ENCODE data around the gene IRF2BP2.

The IRF2BP2 gene

DNA sequence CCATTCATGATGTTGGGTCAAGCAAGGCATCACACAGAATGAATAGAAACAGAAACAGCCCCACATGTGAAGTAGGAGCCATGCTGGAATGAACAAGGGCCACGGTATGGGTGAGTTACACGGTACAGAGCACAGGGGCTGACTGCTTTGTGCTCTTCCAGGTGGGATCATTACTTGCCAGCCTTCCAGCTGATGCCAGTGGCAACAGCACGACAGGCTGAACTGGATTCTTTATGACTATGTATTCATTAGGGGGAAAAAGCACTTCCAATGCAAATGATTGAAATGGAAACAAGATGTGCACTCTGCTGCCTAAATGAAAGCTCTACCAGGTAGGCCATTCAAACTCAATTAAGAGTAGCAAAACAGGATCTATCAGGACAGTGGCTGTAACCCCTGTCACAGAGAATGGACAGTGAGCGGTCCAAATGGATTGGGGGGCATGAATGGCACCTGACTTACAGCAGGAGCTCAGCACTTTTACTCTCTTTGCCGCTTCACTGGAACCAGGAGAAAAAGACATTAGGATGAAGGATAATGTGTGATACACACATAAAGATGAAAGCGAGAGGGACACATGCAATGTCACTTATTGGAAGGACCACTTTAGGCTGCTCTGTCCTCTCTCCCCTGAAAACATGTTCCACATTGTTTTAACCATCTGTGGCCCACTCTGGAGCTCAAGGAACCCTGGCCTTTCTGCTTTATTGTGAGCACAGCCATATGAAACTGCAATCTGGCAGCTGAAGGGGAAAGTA, 23.4 kb upstream of the IRF2BP2 start:
- DNase-seq: no peak

DNA sequence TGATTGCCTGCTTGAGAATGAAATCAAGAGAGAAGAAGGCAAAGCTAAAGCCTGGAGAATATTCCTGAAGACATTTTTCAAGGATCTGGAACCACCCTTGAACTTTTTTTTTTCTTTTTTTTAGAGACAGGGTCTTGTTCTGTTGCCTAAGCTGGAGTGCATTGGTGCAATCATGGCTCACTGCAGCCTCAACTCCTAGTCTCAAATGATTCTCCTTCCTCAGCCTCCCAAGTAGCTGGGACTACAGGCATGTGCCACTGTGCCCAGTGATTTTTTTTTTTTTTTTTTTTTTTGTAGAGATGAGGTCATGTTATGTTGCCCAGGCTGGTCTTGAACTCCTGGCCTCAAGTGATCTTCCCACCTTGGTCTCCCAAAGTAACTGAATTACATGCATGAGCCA, 22.2 kb upstream of the IRF2BP2 start:
- no peak for DNase-seq

DNA sequence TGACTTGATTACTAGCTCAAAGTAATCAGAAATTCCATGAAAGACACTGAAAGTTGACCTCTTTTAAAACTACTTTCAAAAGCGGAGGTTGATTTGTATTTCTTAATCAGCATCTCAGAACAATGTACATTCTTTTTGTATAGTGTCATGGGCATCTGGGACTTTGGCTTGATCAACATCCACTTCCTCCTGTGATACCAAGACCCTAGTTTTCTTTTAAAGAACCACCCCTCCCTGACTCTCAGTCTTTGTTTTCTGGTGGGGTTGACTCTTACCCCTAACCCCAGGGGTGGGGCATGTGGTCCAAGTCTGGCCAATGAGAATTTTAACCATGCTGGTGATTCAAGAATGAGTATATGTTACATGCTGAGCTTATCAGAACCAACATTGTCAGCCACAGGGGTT, 21.7 kb upstream of the IRF2BP2 start:
- DNase-seq: peak; percentile 90

DNA sequence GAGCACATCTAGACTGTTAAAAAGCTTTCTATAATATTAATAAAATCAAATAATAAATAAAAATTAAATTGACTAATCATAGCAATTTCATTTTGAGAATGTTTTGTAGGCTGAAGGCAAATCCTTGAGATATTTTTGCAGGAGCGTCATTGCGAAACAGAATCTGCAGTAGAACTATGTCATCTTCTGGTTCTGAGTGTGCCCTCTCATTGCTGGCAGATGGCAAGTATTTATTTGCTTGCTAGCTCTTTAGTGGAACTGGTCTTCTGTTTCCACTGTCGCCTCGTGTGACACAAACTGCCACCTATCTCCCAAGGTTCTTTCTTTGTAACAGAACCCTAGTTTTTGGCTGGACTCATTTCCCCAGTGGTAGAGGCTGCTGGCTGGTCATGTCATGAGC, 19.0 kb upstream of the IRF2BP2 start:
- no peak for DNase-seq

DNA sequence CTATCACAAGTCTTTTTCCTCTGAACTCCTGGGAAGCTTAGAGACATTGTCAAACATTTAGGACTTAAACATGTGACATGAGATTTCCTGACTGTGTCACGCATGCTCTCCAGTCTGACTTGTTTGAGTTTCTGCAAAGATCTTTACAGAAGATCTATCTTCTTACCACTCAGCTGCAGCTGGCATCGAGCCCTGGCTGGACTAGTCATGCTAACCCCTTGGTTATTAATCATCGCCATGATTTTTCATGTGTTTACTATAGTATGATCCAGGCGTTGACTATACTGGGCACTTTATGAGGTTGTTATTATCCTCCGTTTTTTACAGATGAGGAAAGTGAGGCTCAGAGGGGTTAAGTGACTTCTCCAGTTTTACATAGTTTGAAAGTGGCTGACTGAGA, 18.1 kb upstream of the IRF2BP2 start:
- DNase-seq: peak; percentile 95

DNA sequence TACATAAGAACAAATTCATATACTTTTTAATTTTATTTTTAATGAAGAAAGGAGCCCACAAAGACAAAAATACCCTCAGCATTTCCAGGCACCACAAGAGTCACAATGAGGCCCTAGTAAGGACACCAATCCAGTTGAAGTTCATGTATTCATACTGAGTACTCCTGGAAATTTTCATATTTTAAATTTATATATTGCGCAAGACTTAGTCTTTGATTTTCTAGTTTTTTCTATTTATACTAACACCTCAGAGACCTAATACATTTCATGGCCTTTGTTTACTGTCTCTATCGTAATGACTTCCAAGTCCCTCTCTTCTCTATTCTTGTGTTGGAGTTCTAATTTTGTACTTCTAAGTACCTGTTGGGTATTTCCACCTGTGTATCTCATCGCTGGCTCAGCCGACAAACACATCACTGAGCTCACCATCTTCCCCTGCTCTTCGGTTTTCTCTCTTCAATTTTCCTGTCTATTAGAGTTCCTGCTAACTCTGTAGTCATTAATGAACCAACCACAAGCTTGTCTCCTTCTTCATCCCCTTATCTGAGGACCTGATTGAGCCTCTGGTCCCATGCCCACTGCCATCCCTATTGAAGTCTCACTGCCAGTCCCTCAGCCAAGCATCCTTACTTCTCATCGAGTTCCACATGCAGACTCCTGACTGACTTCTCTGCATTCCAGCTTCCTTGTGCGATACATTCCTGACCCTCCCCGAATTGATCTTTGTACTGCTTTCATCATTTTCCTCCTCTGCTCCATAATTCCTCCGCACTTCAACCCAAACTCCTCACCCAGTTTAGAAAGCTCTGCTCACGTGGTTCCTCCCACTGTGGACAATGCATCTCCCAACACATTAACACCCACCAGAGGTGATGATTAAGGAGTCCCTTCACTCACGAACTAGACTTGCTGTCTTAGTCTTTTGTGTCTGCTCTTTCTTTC, 17.3 kb upstream of the IRF2BP2 start:
- DNase-seq: no peak

DNA sequence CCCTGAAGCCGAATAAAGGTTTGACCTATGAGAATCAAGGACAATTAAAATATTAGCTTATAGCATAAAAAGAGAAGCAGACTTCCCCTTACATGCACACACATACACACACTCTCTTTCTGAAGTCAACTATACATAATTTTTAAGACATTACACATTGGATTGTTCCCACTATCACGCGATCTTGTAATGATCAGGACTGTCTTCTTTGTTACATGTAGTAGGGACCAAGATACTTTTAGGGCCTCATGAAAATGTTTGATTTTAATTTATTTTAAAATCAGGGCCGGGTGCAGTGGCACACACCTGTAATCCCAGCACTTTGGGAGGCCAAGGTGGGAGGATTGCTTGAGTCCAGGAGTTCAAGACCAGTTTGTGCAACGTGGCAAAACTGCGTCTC, 16.4 kb upstream of the IRF2BP2 start:
- no peak for DNase-seq

DNA sequence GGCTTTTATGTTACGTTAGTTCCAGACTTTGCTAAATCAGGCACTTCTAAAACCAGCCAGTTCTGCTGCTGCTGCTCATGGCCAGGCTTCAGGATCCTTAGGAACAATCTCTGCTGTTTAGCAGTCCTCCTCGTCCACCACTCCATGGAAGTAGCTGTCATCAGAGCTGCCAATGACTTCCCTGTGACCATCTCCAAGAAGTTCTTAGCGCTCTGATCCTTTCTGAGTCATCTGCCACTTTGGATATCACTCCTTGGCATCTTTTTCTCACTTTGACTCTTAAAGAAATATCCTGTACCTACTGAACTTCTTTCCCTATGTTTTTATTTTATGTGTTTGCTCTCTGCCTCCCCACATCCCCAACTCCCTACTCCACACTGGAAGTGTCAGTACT, 14.7 kb upstream of the IRF2BP2 start:
- no peak for DNase-seq

DNA sequence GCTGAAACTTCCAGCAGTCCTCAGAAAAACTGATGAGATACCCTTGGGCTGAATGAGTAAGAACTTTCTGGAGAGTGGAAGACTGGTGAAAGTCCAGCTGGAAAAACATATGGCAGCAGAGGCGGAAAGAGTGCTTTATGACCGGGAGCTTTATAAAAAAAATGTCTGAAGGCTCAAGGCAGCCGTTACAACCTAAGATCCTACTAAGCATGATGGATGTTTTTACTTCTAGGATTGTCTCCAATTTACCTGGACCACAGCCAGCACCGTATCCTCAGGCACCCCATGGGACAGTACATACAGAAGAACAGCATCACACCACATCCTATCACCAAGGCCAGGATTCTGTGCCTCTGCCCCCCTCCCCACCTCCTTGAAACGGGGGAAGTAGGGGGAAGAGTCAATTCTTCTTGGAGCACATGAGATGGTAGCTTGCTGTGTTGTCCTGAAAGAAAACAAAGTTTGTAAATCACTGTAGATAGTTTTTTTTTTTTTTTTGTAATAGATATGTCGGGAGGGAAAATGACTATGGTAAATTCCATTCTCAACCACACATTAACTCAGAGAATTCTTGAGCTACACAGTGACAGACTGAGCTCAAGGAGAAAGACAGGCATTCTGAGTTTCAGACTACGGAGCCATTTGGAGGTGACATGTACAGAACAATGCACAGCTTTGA, 11.8 kb upstream of the IRF2BP2 start:
- peak; percentile 77 for DNase-seq

DNA sequence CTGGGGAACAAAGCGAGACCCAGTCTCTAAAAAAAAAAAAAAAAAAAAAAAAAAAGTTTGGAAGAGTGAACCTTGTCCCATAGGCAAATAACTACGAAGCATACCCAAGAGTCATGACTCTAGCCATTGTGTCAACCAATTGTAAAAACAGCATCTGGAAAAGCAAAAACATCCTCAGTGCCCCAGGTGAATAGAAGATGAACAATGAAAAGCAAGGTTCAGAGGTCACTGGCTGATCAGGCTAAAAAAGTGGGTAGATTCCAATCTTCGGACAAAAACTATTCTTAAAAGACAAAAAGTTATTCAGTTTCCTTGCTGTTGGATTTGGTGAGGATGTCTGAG, 11.1 kb upstream of the IRF2BP2 start:
- DNase-seq: no peak

DNA sequence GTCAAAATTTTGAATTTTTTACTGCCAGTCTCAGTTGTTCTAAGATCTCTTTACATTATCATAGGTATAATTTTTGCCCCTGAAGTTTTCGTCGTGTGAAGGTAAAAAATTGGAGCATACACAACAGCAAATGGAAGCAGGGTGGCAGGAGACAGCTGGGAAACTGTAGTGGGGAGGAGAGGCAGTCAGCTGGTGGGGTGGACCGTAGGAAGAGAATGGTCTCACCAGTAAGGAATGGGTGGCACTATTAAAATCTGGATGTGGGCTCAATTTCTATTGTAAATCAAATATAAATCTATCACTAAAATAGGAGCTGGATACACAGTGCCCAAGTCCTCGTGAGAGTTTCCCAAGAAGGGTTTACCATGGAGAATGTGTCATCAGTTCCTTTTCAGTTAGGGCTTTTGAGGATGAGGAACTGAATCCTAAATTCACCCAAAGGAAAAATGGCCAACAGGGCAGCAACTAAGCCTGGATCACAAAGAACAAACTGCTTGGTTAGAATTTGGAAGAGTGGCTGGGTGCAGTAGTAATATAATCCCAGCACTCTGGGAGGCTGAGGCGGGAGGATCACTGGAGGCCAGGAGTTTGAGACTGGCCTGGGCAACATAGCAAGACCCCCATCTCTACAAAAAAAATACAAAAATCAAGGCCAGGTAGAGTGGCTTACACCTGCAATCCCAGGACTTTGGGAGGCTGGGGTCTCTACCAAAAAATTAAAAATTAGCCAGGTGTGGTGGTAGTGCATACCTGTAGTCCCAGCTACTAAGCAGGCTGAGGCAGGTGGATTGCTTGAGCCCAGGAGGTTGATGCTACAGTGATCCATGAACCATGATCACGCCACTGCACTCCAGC, 10.5 kb upstream of the IRF2BP2 start:
- peak; percentile 11 for DNase-seq

DNA sequence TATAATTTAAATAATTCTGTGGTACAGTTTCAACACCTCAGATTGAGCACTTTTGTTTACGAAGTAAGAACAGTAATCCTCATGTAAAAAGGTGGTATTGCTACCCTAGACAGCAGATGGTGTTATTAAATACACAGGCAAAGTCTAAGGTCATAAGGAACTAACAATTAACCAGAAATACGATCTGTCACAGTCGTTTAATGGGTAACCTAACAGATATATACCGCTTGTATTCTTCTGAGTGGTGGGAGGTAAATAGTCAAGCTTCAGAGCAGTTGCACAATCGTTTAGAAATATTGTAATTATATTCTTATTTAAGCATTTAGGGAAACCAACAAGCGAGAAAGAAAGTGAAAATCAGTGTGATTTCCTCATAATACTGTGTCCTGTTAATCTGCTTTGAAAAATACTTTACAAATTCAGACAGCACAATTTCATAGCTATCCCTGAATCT, 9.8 kb upstream of the IRF2BP2 start:
- no peak for DNase-seq

DNA sequence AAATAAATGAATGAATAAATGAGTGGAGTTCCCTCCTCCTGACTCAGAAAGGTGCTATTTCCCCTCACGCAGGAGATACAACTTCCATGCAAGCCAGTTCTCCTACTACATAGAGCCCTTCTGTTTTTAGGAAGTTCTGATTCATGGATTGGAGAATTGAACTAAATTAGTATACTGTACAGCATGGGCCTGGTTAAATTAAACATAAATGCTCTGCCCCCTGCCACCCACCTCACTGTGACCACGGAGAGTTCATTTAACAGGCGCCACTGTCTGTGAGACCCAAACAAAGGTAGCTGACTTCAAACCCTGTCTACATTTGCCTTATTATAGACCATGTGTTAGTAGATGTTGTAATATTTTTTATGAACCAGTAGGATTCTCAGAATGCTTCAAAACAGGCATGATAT, 9.1 kb upstream of the IRF2BP2 start:
- peak; percentile 16 for DNase-seq

DNA sequence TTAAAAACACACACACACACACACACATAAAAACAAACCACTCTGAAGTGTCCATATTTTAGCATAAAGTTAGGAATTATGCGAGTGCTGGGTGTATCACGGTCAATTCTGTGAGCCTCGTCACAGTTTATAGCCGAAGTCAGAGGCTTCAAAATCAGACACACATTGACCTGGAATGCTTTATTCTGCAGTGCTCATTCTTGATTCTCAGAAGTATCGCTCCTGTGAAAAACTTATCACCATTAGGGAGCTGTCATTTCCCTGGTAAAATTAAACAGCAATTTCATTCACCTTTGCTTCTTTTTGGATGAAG, 8.7 kb upstream of the IRF2BP2 start:
- DNase-seq: peak; percentile 11

DNA sequence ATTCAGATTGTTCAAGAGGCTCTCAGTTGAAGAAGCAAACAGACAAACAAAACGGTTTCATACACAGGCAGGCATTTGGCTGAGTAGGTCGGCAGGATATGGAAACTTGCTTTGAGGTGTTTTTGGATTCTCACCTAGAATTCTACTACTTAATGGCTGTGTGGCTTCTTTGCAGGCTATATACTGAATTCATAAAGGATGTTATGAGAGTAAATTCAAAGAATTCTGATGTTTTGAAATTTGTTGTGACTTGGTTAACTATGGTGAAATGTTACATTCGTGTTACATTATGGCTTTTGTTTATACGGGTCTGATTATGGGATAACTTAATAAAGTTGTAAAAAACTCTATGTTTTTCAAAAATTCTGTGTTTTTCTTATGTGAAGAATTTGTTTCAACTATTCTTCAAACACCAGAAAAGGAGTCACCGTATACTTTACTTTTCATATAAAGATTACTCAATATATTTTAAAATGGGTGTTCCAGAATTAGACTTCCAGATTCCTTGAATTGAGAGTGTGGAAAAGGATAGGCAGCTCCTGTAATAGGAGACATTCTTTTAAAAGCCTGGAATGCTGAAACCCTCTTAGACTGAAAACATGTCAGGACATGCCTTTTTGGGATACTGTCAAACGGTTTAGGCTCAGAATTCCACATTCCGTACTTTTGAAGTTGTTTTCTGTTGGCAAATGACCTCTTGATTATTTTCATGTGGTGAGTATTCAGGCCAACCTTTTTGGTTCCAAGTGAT, 8.2 kb upstream of the IRF2BP2 start:
- peak; percentile 73 for DNase-seq

DNA sequence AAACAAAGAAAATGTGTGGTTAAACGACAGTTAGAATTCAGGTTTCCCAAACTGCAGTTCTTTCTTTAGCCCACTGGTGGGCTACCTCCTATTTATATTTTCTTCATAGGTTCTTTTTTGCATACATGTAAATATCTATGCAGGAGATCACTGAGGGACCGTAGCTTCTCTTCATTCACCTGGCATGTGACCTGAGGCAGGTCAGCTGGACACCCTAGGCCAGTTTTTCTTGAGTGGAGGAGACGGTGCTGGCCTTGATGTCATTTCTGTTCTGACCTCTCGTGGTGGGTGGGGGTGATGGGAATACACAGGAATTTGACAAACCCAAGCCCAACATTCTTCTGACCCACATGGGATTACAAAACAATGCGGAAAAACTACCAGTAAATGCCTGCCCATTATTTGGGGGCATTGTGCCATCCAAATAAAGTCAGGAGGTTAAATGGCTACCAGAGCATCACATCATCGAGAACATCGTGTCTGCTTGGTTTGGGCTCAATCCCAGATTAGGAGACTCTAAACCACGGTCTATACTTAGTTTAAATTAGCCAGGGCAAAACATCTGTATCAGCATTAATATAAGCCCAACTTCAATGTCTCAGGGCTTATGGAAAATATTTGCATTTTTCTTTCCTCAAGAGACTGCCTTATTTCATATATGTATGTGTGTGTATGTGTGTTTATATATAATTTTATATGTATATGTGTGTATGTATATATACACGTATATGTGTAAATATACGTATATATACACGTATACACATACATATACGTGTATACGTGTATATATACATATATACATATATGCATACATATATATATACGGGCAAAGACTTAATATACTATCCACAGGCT, 7.4 kb upstream of the IRF2BP2 start:
- no peak for DNase-seq

DNA sequence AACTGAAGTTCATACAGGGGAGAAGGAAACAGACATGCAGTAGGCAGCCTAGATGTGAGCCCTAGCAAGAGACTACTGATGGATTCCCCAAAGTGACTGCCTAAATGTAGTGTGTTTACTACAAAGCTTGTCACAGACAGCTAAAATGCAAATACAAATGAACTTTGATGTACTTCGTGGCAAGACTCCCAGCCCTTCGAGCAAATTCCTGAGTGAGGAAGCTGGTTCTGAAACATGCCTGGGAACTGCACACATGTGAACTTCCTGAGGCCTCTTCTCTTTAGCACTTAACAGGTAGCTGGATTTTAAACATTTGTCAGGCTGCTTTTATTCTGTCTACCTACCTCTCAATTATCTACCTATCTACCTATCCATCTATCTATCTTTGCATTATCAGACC, 6.7 kb upstream of the IRF2BP2 start:
- no peak for DNase-seq

DNA sequence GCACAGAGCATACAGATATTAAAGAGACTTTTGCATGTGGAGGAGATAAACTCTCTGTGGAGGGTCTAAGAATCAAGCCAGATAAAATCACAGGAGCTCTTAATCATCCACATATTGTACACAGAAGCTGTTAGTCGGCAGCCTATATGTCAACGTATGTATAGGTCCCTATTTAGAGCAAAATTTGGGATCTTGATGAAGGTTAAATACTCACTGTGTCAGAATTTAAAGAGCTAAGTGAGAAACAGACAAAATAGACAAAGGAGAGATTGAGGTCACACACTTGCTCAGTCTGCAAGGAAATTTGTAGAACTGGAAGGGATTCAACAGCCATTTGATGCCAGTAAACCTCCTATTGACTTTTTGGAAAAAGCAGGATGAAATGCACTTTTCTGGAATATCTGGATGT, 4.1 kb upstream of the IRF2BP2 start:
- no peak for DNase-seq

DNA sequence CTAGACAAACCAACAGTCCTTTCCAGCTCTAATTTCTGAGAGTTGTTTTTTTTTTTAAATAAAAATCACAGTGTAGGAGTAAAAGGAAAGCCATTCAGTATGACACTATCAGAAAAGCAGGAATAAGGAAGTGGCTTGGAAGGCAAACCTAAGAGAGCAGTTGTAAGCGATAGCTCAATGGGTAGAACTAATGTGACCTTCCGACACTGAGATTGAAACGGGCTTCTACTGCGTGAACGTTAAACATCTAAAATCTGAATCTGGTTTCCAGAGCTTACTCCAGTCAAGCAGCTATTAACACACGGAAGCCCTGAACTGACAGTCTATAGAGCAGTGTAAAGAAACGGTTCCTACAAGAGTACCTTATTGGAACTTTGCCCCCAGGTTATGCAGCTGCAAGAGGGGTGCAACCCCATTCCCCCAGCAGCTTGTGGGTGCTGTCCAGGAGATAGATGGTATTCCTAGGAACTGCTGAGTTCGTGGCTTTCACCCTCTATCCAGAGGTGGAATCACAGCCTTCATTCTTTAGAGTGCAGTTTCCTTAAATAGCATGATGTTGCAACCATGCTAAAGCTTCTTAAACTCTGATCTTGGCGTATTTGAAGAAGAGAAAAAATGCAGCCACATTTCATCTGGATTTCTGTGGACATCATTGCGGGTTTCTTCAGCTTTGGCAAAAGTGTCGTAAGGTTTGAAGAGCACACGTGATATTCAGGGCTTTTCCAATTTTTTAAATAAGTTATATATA, 3.3 kb upstream of the IRF2BP2 start:
- peak; percentile 92 for DNase-seq
